GM10266 (cell line): ENCODE measurements around the gene RASSF7.
"Not testable (repeated sequence)": the region's sequence is repeated elsewhere in the genome, so short reads cannot be mapped to it uniquely, and the experiment has no call there.

Experiments
- DNase-seq: peaks from one replicate; pipeline ENCODE4 v3.0.0; 2012; ENCODE audit errors: extremely low spot score
- TF ChIP-seq, protein P1 (sequence below): IDR thresholded peaks from 2 replicates; pipeline ENCODE4 v1.5.1; 2012; ENCODE audit warnings: mild to moderate bottlenecking, low read depth; ENCODE audit not compliant: control insufficient read depth, insufficient read depth; ENCODE audit errors: missing control alignments

Gene RASSF7

DNA sequence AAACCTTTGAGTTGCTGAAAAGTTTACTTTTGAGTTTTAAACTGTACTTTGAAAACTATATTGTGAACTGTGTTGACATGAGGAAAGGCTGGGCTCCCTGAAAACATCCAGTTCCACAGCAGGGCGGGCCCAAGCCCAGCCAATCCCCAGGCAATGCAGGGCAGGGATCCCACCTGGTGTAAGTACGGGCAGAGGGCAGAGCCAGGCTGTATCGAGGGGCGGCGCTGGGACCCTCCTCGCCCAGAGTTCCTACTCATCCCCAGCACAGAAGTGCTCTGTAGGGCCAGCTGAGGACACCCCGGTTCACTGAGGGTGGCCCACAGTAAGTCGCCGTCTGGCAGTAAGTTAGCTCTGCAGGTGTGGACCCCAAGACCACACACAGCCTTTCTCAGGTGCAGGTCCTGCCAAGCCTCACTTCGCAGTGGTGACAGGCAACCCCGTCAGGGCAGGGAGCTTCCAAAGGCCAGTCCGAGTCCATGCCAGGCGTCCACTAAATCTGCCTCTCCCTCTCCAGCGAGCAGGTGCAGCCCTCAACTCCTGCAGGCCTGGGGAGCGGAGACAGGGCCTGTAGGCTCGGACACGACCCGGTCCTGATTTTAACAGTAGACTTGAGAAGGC lies 6.3 kb downstream of the RASSF7 start:
- TF ChIP-seq, protein P1, sequence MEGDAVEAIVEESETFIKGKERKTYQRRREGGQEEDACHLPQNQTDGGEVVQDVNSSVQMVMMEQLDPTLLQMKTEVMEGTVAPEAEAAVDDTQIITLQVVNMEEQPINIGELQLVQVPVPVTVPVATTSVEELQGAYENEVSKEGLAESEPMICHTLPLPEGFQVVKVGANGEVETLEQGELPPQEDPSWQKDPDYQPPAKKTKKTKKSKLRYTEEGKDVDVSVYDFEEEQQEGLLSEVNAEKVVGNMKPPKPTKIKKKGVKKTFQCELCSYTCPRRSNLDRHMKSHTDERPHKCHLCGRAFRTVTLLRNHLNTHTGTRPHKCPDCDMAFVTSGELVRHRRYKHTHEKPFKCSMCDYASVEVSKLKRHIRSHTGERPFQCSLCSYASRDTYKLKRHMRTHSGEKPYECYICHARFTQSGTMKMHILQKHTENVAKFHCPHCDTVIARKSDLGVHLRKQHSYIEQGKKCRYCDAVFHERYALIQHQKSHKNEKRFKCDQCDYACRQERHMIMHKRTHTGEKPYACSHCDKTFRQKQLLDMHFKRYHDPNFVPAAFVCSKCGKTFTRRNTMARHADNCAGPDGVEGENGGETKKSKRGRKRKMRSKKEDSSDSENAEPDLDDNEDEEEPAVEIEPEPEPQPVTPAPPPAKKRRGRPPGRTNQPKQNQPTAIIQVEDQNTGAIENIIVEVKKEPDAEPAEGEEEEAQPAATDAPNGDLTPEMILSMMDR, result no peak
- DNase-seq, result no peak

DNA sequence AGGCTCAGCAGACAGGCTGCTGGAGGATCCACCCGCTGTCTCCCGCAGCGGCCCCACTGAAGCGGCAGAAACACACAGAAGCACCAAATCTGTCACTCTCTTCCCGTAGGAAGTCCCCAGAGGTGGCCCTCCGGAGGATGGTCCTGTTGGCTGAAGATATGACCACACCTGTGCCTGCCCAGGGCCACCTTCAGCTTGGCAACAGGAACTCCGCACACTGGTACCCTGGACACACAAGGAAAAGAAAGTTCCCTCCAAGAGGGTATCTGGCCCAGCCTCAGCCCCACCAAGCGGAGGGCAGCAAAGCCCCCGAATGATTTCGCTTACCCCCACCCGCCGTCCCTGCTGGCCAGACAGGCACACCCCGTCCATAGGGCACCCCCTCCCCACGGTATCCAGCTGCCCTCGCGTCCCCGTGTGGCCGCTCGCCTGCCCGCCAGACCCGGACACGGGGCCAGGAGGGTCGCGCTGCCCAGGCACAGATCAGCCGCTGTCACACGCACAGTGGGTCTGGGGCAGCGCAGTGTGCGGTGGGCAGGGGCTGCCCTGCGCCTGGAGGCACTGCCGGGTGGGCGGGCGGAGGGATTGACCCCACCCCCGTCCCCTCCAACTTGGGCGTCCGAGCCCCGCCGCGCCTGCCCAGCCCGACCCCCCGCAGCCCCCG lies 7.0 kb downstream of the RASSF7 start:
- no peak for DNase-seq
- TF ChIP-seq, protein P1, result no peak

DNA sequence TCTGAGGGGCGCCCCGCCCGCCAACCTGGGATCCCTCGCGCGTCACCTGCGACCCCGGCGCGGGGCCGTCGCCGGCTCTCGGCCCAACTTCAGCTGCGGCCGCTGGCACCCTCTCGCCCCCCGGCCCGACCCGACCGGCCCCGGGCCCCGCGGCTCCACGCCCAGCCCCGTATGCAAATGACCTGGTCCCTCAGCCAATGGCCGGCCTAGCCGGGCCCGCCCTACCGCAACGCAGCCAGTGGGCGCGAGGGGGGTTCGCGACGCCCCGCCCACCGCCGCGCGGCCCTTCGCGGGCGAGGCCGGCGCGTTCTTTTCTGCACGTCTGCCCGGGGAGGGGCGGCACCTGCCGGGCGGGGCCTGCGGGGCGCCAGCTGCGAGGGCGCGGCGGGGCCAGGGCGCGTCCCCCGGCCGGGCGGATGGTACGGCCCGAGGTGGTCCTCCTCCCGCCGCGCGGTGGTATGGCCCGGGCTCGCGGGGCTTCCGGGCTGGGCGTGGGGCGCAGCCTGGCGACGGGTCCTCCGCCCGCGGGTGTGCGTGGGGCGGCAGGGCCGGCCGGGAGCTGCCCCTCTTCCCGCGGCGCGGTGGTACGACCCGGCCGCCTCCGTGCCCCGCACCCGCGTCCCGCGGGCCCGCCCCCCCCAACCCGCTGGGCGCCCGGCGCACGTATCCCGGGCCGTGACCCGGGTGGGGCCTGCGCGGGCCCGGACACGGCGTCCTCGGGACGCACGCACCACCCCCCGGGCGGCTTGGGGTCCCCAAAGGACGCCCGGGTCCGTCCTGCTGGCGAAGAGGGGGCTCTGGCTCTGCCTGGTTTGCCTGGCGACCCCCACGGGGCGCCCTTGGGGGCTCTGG lies 7.8 kb downstream of the RASSF7 start:
- TF ChIP-seq, protein P1, result no peak
- peak; percentile 99 for DNase-seq

DNA sequence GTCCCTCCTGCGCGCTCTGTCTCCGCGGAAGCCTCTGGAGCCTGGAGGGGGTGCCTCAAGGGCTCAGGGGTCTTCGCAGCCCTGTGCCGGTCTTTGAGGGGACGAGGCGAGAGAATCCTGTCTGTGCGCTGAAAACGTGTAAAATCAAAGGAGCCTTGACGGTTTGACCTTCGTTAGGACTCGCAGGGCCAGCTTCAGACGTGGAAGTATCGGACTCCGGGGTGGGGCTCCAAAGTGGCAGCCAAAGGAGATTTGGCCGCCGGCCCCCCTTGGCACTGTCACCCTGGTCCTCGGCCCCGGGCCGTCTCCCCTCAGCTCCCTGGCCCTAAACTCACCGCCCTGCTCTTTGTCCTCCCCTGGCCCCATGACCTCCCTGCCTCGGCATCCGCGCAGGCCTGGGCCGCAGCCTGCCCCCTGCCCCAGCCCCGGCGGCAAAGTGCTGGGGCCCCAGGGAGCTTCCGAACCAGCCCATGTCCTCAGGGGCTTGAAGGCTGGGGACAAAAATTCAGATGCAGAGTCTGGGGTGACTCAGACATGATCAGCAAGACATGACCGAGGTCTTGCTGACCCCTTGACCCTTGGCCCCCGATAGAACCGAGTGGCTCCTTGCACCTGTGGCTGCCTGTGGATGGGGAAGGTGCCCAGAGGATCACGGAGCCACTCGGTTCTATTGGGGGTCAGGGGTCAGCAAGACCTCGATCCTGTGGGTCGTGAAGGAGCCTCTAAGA lies 8.6 kb downstream of the RASSF7 start:
- no peak for DNase-seq
- TF ChIP-seq, protein P1, result no peak

DNA sequence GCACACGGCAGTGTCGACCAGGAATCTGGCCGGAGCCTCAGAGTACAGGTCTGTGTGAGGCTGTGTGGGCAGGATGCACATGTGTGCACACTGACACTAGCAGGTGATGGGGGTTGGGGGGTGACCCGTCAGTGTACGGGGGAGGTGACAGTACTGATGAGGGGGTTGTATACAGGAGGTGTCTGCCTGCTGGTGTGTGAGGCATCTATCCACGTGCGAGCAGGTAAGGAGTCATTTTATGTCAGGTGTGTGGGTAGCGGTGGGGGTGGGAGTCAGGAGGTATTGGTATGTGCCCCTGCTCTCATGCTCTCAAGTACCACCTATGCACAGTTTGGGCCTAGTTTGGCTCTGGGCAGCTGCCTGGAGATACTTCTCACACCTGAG lies 11.0 kb downstream of the RASSF7 start:
- TF ChIP-seq, protein P1, result no peak
- DNase-seq, result no peak

DNA sequence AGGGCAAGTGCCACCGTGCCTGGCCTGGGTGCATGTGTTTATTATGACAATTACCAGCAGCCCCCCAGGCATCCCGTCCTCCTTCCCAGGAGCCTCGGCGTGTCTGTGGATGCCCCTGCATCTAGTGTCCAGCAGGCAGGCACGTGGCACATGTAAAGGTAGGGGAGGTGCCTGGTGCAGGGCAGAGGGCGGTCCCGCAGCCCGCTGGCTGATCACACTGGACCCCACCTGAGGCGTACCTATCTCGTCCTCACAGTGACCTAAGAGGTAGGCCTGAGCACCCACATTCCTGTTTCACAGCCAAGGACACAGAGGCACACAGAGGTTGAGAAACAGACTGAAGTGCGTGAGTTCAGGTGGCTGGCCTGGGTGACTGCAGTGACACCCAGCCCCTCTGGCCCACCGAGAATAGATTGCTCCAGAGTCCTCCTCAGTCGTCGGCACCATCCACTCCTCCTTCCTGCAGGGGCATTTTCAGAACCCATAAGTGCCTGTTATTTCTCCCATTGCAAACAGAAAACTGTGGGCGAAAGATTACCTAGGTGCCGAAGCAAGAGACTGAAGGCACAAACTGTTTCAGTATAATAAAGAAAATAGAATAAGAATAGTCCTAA lies 12.5 kb downstream of the RASSF7 start:
- no peak for DNase-seq
- TF ChIP-seq, protein P1, result no peak

DNA sequence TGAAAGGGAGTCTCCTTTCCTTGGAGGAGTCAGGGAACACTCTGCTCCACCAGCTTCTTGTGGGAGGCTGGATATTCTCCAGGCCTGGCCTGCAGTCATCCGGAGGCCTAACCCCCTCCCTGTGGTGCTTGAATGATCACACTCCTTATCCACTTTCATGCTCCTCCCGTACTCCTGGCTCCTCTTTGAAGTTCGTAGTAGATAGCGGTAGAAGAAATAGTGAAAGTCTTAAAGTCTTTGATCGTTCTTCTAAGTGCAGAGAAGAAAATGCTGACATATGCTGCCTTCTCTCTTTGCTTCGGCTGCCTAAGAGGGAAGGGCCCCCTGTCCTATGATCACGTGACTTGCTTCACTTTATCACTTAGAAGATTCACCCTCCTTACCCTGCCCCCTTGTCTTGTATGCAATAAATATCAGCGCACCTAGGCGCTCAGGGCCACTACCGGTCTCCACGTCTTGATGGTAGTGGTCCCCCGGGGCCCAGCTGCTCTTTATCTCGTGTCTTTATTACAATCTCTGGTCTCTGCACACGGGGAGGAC lies 13.3 kb downstream of the RASSF7 start:
- not testable (repeated sequence) for DNase-seq
